Activated T-cell treated with anti-CD3 and anti-CD28 coated beads, Interleukin-2, amount 50 U/mL, for 4 hours (primary cell): ENCODE data around the gene TIGAR. TPM values are rescaled to one million over a fixed set of nuclear protein-coding genes. Genes with fewer than 3 reads are reported as not detected.

ENCODE experiments used
- ATAC-seq, 2 donors: fragments of 200-7000 bp; cut with Tn5 transposase; one replicate each; pipeline ENCODE4 v1.10.0; 2021
- DNase-seq: peaks from one replicate; pipeline ENCODE4 v3.0.0-alpha.2; 2020
- H3K27me3 Mint-ChIP-seq: one replicate; pipeline ENCODE4 v1.8.0; 2021; ENCODE audit warnings: low read depth, mixed read lengths
- H3K36me3 Mint-ChIP-seq: one replicate; pipeline ENCODE4 v1.8.0; 2022; ENCODE audit warnings: mixed read lengths; ENCODE audit not compliant: insufficient read depth
- H3K4me1 Mint-ChIP-seq: one replicate; pipeline ENCODE4 v1.8.0; 2021; ENCODE audit warnings: low read depth, mixed read lengths
- H3K4me3 Mint-ChIP-seq: one replicate; pipeline ENCODE4 v1.8.0; 2021; ENCODE audit warnings: mild to moderate bottlenecking, moderate library complexity, mixed read lengths
- H3K9me3 Mint-ChIP-seq: one replicate; pipeline ENCODE4 v1.8.0; 2021; ENCODE audit warnings: mixed read lengths
- total RNA-seq, 3 donors: library from RNA; stranded (reverse); gene quantifications; one replicate each; pipeline ENCODE4 v1.2.1, GENCODE V29; 2021

The TIGAR gene
- total RNA-seq, 3 donors from 2014 or later, result 12.3 to 21.3 (median 17.8) TPM

DNA sequence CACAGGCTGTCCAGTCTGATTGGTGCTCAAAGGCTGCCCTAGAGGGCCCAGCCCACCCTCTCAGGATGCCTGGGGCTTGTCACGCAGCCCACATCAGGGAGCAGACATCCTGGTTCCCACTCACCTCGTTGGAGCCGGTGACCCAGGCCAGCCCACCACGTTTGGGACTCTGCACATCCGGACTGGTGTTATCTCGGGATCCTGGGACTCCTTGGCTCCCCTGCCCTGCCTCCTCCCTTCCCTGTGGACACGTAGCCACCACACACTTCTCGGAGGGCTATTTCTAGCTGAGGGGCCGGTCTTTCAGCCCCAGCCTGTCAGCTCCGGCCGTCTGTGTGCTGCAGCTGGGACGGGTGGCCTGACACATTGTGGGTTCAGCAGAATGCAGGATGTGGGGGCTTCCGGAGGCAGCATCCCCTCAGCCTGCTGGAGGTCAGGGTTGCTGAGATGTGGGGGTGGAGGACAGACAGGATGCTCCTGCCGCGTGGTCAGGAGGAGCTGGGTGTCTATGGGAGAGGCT is 71.3 kb downstream of the TIGAR start:
- Mint-ChIP-seq H3K36me3 (no peaks in the 10 kb centered on the region), H3K4me1 (no peaks in the 10 kb centered on the region), H3K27me3 (peaks cover 23% of the 10 kb centered on the region), H3K9me3 (no peaks in the 10 kb centered on the region), H3K4me3 (no peak overlapping the region)
- DNase-seq, result no peak
- peak in 1 of 2 donors; percentile 37 for ATAC-seq

DNA sequence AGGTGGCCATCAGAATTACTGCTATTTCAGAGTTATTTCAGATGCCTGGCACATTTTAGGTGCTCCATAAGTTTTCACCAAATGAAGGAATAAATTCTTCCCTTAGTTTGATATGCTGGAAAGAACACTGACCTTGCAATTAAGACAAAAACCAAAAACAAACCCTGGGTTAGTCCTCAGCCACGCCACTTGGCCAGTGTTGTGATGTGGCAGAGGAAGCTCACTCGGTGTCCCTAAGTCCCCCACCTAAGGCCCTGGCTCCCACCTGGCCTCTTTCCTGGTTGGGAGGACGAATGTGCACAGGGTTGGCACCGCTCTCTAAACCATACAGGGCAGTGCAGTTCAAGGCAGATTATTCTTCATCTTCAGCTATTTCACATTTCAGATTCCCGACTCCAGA is 72.2 kb downstream of the TIGAR start:
- Mint-ChIP-seq H3K36me3 (no peaks in the 10 kb centered on the region), H3K4me3 (no peak overlapping the region), H3K4me1 (no peaks in the 10 kb centered on the region), H3K27me3 (peaks cover 23% of the 10 kb centered on the region), H3K9me3 (no peaks in the 10 kb centered on the region)
- DNase-seq (no peak), ATAC-seq (no peak)

DNA sequence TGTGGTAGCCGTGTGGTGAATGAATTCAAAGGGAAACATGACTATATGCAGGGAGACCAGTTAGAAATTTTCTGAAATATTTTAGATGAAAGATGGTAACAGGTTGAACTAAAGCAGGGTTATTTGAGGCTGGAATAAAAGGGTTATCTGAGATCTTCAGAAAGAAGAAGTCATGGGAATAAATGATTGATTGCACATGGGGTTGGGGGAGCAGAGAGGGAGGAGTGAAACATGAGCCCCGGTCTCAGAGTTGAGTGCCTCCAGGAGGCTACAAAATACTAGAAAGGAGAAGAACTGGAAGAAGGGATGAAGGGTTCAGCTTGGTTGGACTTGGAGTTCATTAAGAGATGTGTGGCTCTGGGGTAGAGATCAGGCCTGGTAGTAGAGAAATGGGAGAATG is 74.8 kb downstream of the TIGAR start:
- no peaks in the 10 kb centered on the region for H3K9me3 Mint-ChIP-seq
- H3K36me3 Mint-ChIP-seq, result no peaks in the 10 kb centered on the region
- peaks cover 26% of the 10 kb centered on the region for H3K27me3 Mint-ChIP-seq
- no peak overlapping the region for H3K4me3 Mint-ChIP-seq
- ATAC-seq (no peak), DNase-seq (no peak)
- no peaks in the 10 kb centered on the region for H3K4me1 Mint-ChIP-seq

DNA sequence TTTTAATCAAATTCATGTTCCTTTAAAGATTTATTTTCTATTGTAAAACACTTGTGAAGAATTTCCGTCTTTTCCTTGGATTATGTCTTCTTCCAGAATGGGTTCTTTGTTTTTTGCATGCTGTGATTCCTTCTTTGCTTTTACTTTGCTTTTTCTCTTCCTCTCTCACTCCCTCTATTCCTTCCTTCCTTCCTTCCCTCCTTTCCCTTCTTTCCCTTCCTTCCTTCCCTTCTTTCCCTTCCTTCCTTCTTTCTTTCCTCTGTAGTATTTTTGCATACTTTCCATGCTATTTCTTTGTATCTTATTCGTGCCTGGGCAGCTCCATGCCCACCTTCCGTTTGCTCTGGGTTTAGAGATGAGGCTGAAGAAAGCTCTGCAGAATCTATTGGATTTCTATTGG is 80.1 kb downstream of the TIGAR start:
- no peaks in the 10 kb centered on the region for H3K4me1 Mint-ChIP-seq
- peaks cover 5% of the 10 kb centered on the region for H3K27me3 Mint-ChIP-seq
- no peaks in the 10 kb centered on the region for H3K36me3 Mint-ChIP-seq
- H3K4me3 Mint-ChIP-seq, result no peak overlapping the region
- no peak for DNase-seq
- H3K9me3 Mint-ChIP-seq, result no peaks in the 10 kb centered on the region
- no peak for ATAC-seq

DNA sequence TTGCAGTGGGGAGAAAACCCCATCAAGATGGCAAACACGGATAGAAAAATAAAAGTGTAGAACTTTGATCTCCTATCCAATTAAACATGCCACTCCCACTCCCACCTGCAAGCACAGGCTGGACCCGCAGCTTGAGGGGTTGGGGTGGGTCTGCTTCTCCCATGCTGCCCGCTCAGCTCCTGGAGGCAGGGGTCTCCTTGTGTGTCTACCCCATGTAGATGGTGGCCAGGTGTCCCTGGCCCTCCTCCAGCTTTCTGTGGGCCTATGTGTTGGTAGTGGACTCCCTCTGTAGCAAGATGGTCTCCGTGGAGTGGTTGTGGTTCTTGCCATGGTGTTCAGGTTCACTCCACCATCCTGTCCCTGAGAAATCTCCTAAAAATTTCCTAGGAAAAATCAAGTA is 82.0 kb downstream of the TIGAR start:
- no peaks in the 10 kb centered on the region for H3K9me3 Mint-ChIP-seq
- ATAC-seq, result no peak
- DNase-seq, result no peak
- H3K27me3 Mint-ChIP-seq, result peaks cover 5% of the 10 kb centered on the region
- H3K4me1 Mint-ChIP-seq, result no peaks in the 10 kb centered on the region
- no peak overlapping the region for H3K4me3 Mint-ChIP-seq
- no peaks in the 10 kb centered on the region for H3K36me3 Mint-ChIP-seq

Other genes starting within 250 kb of the TIGAR start
- gene CCND2, start 47.5 kb upstream of the TIGAR start, total RNA-seq, result 1,000 to 10,000 TPM in 1 of 3 donors, 100 to 1,000 TPM in 2; 867 to 1,094 (median 990) TPM
- not detected for gene FGF23, start 58.5 kb downstream of the TIGAR start, total RNA-seq
- gene FGF6, start 124.6 kb downstream of the TIGAR start, total RNA-seq, result not detected
- 10 to 100 TPM; 13.2 to 18.3 (median 14.2) TPM for gene RAD51AP1, start 217.7 kb downstream of the TIGAR start, total RNA-seq
- gene DYRK4, start 241.0 kb downstream of the TIGAR start, total RNA-seq, result 10 to 100 TPM; 27.9 to 41.5 (median 34.1) TPM